Endothelial cell of umbilical vein (primary cell): Measurements from ENCODE around the gene TMEM186. TPM values are rescaled to one million over a fixed set of nuclear protein-coding genes. Genes with fewer than 3 reads are reported as not detected.
"Not testable (repeated sequence)": the region's sequence is repeated elsewhere in the genome, so short reads cannot be mapped to it uniquely, and the experiment has no call there.

Experiments
- BruUV-seq: library from RNA; stranded (reverse); fragments of 400-500 nt; replicated peaks from 2 replicates; lab custom pipeline; 2021; lab: Mats Ljungman, UMichigan
- CTCF ChIA-PET: fragments of 300-600, 350-600 bp; sonication (Branson Sonifier 250); formaldehyde crosslinking; loops from one replicate; lab custom pipeline; 2021; ENCODE audit warnings: antibody characterized with exemption, inconsistent platforms; lab: Charles Lee
- POLR2A ChIA-PET: fragments of 300-600, 350-600 bp; sonication (Branson Sonifier 250); formaldehyde crosslinking; loops from one replicate; lab custom pipeline; 2021; ENCODE audit warnings: antibody characterized with exemption, inconsistent platforms; lab: Charles Lee
- DNase-seq: peaks from one replicate; pipeline ENCODE4 v3.0.0-alpha.2; 2011; ENCODE audit warnings: low read depth, low spot score
- FAIRE-seq: peaks from 2 replicates; lab custom pipeline; 2011; peaks lifted over from hg19 to GRCh38; lab: Jason Lieb, UNC
- H2AFZ ChIP-seq: 2 replicates; pipeline ENCODE4 v1.6.0; 2012; ENCODE audit warnings: low read depth, low read length, control low read depth, inconsistent platforms
- H3K27ac ChIP-seq: 2 replicates; pipeline ENCODE4 v1.5.1; 2011; ENCODE audit warnings: low read depth, mild to moderate bottlenecking, control low read depth, low read length, moderate library complexity; ENCODE audit not compliant: insufficient read depth
- H3K27me3 ChIP-seq, 2 experiments: 2 replicates each; pipeline versions ENCODE4 v1.6.0 to v1.6.1; 2011; ENCODE audit warnings: low read length in 2 of 2, mixed read lengths in 1 of 2; ENCODE audit not compliant: control insufficient read depth in 2 of 2, insufficient read depth in 2 of 2
- H3K36me3 ChIP-seq, 2 experiments: 2 replicates in 1 of 2; 3 replicates in 1 of 2; pipeline ENCODE4 v1.5.1; 2011; ENCODE audit warnings: low read length in 2 of 2, mild to moderate bottlenecking in 1 of 2, moderate library complexity in 1 of 2; ENCODE audit not compliant: control insufficient read depth in 2 of 2, insufficient read depth in 2 of 2; ENCODE audit errors: extremely low read depth in 1 of 2
- H3K4me1 ChIP-seq: 3 replicates; pipeline ENCODE4 v1.5.1; 2011; ENCODE audit warnings: mild to moderate bottlenecking, low read length; ENCODE audit not compliant: control insufficient read depth, insufficient read depth; ENCODE audit errors: extremely low read depth
- H3K4me2 ChIP-seq: 2 replicates; pipeline ENCODE4 v1.6.1; 2011; ENCODE audit warnings: low read length, control low read depth, mixed read lengths; ENCODE audit not compliant: insufficient read depth
- H3K4me3 ChIP-seq, 3 experiments: fragments of 200-600 bp in 1 of 3; sonication (generic), shearing (Covaris generic) in 1 of 3; replicated peaks in 1 of 3; 2 replicates each; pipeline ENCODE4 v1.5.1; 2011 to 2016; ENCODE audit warnings: control low read depth in 3 of 3, low read length in 3 of 3, mild to moderate bottlenecking in 2 of 3, inconsistent platforms in 1 of 3, low read depth in 1 of 3, moderate library complexity in 1 of 3; ENCODE audit not compliant: insufficient read depth in 1 of 3
- H3K79me2 ChIP-seq: 2 replicates; pipeline ENCODE4 v1.6.0; 2012; ENCODE audit warnings: low read length, inconsistent platforms; ENCODE audit not compliant: control insufficient read depth, insufficient read depth
- H3K9ac ChIP-seq: replicated peaks from 2 replicates; pipeline ENCODE3; 2011; ENCODE audit warnings: low read length, control low read depth; ENCODE audit not compliant: insufficient read depth; ENCODE audit errors: extremely low read depth
- H3K9me1 ChIP-seq: replicated peaks from 3 replicates; pipeline ENCODE4 v1.6.0; 2011; ENCODE audit warnings: mild to moderate bottlenecking, low read length; ENCODE audit not compliant: control insufficient read depth, insufficient read depth; ENCODE audit errors: extremely low read depth
- H3K9me3 ChIP-seq: replicated peaks from 2 replicates; pipeline ENCODE4 v1.5.1; 2012; ENCODE audit warnings: low read length, inconsistent platforms; ENCODE audit not compliant: control insufficient read depth, insufficient read depth
- H4K20me1 ChIP-seq: replicated peaks from 2 replicates; pipeline ENCODE3; 2011; ENCODE audit warnings: mild to moderate bottlenecking, low read length; ENCODE audit not compliant: control insufficient read depth, insufficient read depth; ENCODE audit errors: extremely low read depth
- EZH2 ChIP-seq: IDR thresholded peaks from 2 replicates; pipeline ENCODE4 v1.6.1; 2012; ENCODE audit warnings: borderline replicate concordance, low read depth, mild to moderate bottlenecking, moderate library complexity, low read length, inconsistent platforms; ENCODE audit not compliant: severe bottlenecking
- FOS ChIP-seq: IDR thresholded peaks from 2 replicates; pipeline ENCODE4 v1.6.1; 2011; ENCODE audit warnings: mild to moderate bottlenecking, low read length, moderate library complexity, borderline replicate concordance; ENCODE audit not compliant: insufficient read depth
- JUN ChIP-seq: IDR thresholded peaks from 2 replicates; pipeline ENCODE4 v1.6.1; 2011; ENCODE audit warnings: borderline replicate concordance, low read depth; ENCODE audit not compliant: insufficient read length, insufficient read depth
- MYC ChIP-seq: IDR thresholded peaks from one replicate; pipeline ENCODE4 v1.6.1; 2011; ENCODE audit warnings: mild to moderate bottlenecking, low read depth, low read length
- dilution Hi-C: fragments of 300-500 bp; cut with MboI; formaldehyde crosslinking; loops from one replicate; pipeline ENCODE4 v1.15.0; 2019; ENCODE audit warnings: low sequenced_read_pairs; ENCODE audit not compliant: extremely low pct_ligation_motif_present
- intact Hi-C: fragments of 100-400 bp; cut with micrococcal nuclease; formaldehyde crosslinking; loops from one replicate; pipeline ENCODE4 v1.10.0; 2022
- polyA plus RNA-seq, 4 experiments: library from polyadenylated mRNA; depleted of rRNA in 3 of 4; stranded (reverse) in 3 of 4; unstranded in 1 of 4; fragments of >200 nt; gene quantifications; 2 replicates each; pipeline versions ENCODE4 v1.2.1 to v1.2.3, GENCODE V29; 2011 to 2012; ENCODE audit warnings: missing spikeins in 1 of 4
- total RNA-seq: library from RNA; stranded (reverse); gene quantifications from 2 replicates; pipeline ENCODE4 v1.2.3, GENCODE V29; 2021
- TF ChIP-seq, protein P1 (sequence below), 2 donors: IDR thresholded peaks; 1 replicate in 1 of 2; 2 replicates in 1 of 2; pipeline ENCODE4 v1.5.1; 2011; ENCODE audit warnings: low read length in 2 of 2, mild to moderate bottlenecking in 2 of 2, moderate library complexity in 2 of 2, control low read depth in 1 of 2, inconsistent platforms in 1 of 2, low read depth in 1 of 2; ENCODE audit not compliant: insufficient read depth in 1 of 2; ENCODE audit errors: extremely low read depth in 1 of 2

Gene TMEM186
- total and polyA plus RNA-seq, 2 donors (not counting 3 experiments of a cell fraction or from before 2014, with no cell fraction given) = 8.0 to 9.6 TPM

DNA sequence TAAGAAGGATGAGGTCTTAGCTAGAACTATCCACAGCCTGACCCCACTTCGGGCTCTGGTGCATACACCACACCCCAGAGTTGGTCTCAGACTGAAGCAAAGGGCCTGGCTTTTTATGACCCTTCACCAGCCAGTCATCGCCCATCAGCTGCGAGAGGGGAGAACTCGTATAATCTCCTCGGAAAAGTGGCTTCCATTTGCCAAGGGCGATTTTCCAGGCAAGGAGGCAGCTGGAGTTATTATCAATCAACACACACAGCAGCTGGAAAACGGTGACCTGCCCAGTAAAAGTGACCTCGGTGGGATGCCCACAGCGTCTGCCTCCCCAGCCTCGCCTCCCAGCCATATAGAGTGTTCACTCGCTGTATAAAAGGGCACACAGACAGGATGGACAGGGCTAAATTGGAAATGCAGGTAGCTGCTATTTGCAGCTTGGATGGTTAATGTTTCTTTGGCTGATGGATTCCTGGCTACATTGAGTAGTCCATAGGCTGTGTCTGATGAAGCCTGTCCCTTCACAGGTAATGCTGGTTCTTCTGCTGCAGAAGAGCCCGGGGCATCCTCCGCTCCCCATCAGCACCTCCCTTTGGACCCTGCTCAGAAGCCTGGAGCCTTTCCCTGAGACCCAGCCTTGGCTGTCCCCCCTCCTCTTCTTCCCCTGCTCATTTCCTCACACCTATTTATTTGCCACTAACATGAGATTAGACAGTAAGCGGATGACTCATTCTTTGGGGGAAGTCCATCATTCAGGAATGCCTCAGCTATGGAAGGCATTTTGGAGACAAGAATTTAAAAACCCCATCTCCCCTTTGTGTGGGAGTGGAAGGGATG is 45.7 kb downstream of the TMEM186 start:
- POLR2A ChIA-PET = no interaction called here
- TF ChIP-seq FOS (peak; percentile 46), MYC (no peak), JUN (peak; percentile 24), EZH2 (no peak)
- TF ChIP-seq, protein P1, sequence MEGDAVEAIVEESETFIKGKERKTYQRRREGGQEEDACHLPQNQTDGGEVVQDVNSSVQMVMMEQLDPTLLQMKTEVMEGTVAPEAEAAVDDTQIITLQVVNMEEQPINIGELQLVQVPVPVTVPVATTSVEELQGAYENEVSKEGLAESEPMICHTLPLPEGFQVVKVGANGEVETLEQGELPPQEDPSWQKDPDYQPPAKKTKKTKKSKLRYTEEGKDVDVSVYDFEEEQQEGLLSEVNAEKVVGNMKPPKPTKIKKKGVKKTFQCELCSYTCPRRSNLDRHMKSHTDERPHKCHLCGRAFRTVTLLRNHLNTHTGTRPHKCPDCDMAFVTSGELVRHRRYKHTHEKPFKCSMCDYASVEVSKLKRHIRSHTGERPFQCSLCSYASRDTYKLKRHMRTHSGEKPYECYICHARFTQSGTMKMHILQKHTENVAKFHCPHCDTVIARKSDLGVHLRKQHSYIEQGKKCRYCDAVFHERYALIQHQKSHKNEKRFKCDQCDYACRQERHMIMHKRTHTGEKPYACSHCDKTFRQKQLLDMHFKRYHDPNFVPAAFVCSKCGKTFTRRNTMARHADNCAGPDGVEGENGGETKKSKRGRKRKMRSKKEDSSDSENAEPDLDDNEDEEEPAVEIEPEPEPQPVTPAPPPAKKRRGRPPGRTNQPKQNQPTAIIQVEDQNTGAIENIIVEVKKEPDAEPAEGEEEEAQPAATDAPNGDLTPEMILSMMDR (IDR thresholded peaks at IDR 0.05; ENCODE audit: extremely low read depth in 1 of 2, insufficient read depth in 1 of 2, low read depth in 1 of 2, low read length in 2 of 2) = no peak
- intact Hi-C loops = no loop called here

DNA sequence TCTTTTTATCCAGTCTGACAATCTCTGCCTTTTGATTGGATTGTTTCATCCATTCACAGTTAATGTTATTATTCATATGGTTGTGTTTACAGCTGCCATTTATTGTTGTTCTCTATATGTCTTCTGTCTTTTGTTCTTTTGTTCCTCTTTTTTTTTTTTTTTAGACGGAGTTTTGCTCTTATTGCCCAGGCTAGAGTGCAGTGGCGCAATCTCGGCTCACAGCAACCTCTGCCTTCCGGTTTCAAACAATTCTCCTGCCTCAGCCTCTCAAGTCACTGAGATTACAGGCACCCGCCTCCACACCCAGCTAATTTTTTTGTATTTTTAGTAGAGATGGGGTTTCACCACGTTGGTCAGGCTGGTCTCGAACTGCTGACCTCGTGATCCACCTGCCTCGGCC is 48.5 kb downstream of the TMEM186 start:
- CTCF ChIA-PET = not testable (repeated sequence)

More for the DNA sequence above, 45.7 kb downstream of the TMEM186 start:
- Histone ChIP-seq H2AFZ (no peak overlapping the region), H3K36me3 (no peaks in the 10 kb centered on the region), H4K20me1 (no peaks in the 10 kb centered on the region), H3K4me3 (no peak overlapping the region), H3K27me3 (no peaks in the 10 kb centered on the region), H3K4me2 (no peak overlapping the region), H3K27ac (no peak overlapping the region), H3K79me2 (no peaks in the 10 kb centered on the region), H3K9me3 (no peaks in the 10 kb centered on the region), H3K9ac (no peak overlapping the region), H3K4me1 (no peaks in the 10 kb centered on the region), H3K9me1 (no peaks in the 10 kb centered on the region)
- no TSS peak for BruUV-seq
- no peak for FAIRE-seq
- DNase-seq = peak; percentile 13
- dilution Hi-C loops = no loop called here
- CTCF ChIA-PET = interaction anchor here (1.6 kb wide), 1 partner anchor 10 kb away, joined by 5 read pairs; no protein-coding TSS in a partner anchor

More for the DNA sequence above, 48.5 kb downstream of the TMEM186 start:
- FAIRE-seq, dilution Hi-C loops, H3K9ac ChIP-seq, H3K4me2 ChIP-seq, H3K9me3 ChIP-seq, H3K36me3 ChIP-seq, H3K4me3 ChIP-seq, H2AFZ ChIP-seq, intact Hi-C loops, BruUV-seq, H3K27me3 ChIP-seq, H4K20me1 ChIP-seq, H3K4me1 ChIP-seq, DNase-seq, POLR2A ChIA-PET, H3K79me2 ChIP-seq, H3K9me1 ChIP-seq, H3K27ac ChIP-seq: not testable (repeated sequence)
